Vagina (tissue), 2 donors: ENCODE data around the gene PNMA8C.

Experiments
- CTCF ChIP-seq, 3 experiments: fragments of 450-650 bp in 2 of 3; fragments of 200-600 bp in 1 of 3; sonication (generic) in 1 of 3; IDR thresholded peaks; one replicate each; pipeline ENCODE4 v1.5.1; 2017 to 2019; ENCODE audit warnings: antibody characterized with exemption in 3 of 3, mild to moderate bottlenecking in 2 of 3, moderate library complexity in 2 of 3
- POLR2A ChIP-seq, 2 donors: fragments of 450-650 bp; IDR thresholded peaks; one replicate each; pipeline ENCODE4 v1.6.1; 2017; ENCODE audit warnings: antibody characterized with exemption in 2 of 2, mild to moderate bottlenecking in 2 of 2, moderate library complexity in 2 of 2
- POLR2AphosphoS5 ChIP-seq, 2 donors: sonication (generic); formaldehyde crosslinking; IDR thresholded peaks; one replicate each; pipeline ENCODE4 v1.9.0; 2017; ENCODE audit warnings: antibody characterized with exemption in 2 of 2, mild to moderate bottlenecking in 2 of 2, low read depth in 1 of 2; ENCODE audit not compliant: insufficient read depth in 1 of 2

GRCh38 chr19:46411925-46412649, 16.6 kb downstream of the PNMA8C start:
- no peak for TF ChIP-seq CTCF (IDR thresholded peaks at IDR 0.05)
- no peak for TF ChIP-seq POLR2AphosphoS5 (IDR thresholded peaks at IDR 0.05; ENCODE audit: insufficient read depth in 1 of 2, low read depth in 1 of 2)
- no peak for TF ChIP-seq POLR2A (IDR thresholded peaks at IDR 0.05)
